HepG2 (cell line): ENCODE data around the gene INHBA. TPM values are rescaled to one million over a fixed set of nuclear protein-coding genes. Genes with fewer than 3 reads are reported as not detected.
A peak's percentile ranks its signal among the peaks of the same experiment; 100 is the strongest.

ENCODE experiments used
- ATAC-seq: fragments of 200-7000 bp; cut with Tn5 transposase; 3 replicates; pipeline ENCODE4 v1.9.1; 2020; ENCODE audit warnings: mild to moderate bottlenecking, moderate library complexity
- BruUV-seq: library from RNA; stranded (reverse); fragments of 400-500 nt; replicated peaks from 2 replicates; lab custom pipeline; 2021; lab: Mats Ljungman, UMichigan
- CTCF ChIA-PET: fragments of 300-600 bp; formaldehyde crosslinking; extraction: SDS; loops from one replicate; lab custom pipeline; 2021; ENCODE audit warnings: low total read pairs, inconsistent platforms, low intra/inter-chr PET ratio; lab: Yijun Ruan, JAX
- POLR2A ChIA-PET: fragments of 350-600 bp; sonication (Branson Sonifier 250); formaldehyde crosslinking; loops from one replicate; lab custom pipeline; 2020; ENCODE audit warnings: antibody characterized with exemption, inconsistent platforms; lab: Yijun Ruan, JAX
- DNase-seq: peaks from one replicate; pipeline ENCODE4 v3.0.0-alpha.2; 2015; ENCODE audit warnings: low spot score
- FAIRE-seq: peaks from 3 replicates; lab custom pipeline; 2011; peaks lifted over from hg19 to GRCh38; lab: Jason Lieb, UNC
- H2AFZ ChIP-seq: one replicate; pipeline ENCODE4 v1.6.1; 2011; ENCODE audit warnings: low read length, inconsistent platforms
- H3K27ac ChIP-seq: fragments of 300-600 bp; 3 replicates; pipeline ENCODE4 v1.8.0; 2011; ENCODE audit warnings: mixed run types, mild to moderate bottlenecking, mixed read lengths, low read length, inconsistent platforms; ENCODE audit not compliant: insufficient read depth; ENCODE audit errors: extremely low read length
- H3K27me3 ChIP-seq, 2 experiments: fragments of 200-600 bp in 1 of 2; 2 replicates in 1 of 2; 3 replicates in 1 of 2; pipeline versions ENCODE4 v1.6.0 to v1.8.0; 2011; ENCODE audit warnings: low read length in 2 of 2, mild to moderate bottlenecking in 2 of 2, moderate library complexity in 2 of 2, inconsistent platforms in 1 of 2; ENCODE audit not compliant: insufficient read depth in 2 of 2, control insufficient read depth in 1 of 2
- H3K36me3 ChIP-seq, 2 experiments: fragments of 200-600 bp in 1 of 2; replicated peaks in 1 of 2; 2 replicates in 1 of 2; 3 replicates in 1 of 2; pipeline versions ENCODE4 v1.5.1 to v1.8.0; 2011; ENCODE audit warnings: low read length in 2 of 2, inconsistent platforms in 1 of 2; ENCODE audit not compliant: insufficient read depth in 2 of 2, control insufficient read depth in 1 of 2
- H3K4me1 ChIP-seq: 2 replicates; pipeline ENCODE4 v1.5.1; 2012; ENCODE audit warnings: low read length, inconsistent platforms; ENCODE audit not compliant: insufficient read depth
- H3K4me2 ChIP-seq: 2 replicates; pipeline ENCODE4 v1.6.0; 2011; ENCODE audit warnings: low read depth, low read length, inconsistent platforms
- H3K4me3 ChIP-seq, 3 experiments: fragments of 200-600 bp in 1 of 3; sonication (generic), shearing (Covaris generic) in 1 of 3; replicated peaks in 1 of 3; 2 replicates each; pipeline ENCODE4 v1.5.1; 2011 to 2016; ENCODE audit warnings: low read length in 3 of 3, inconsistent platforms in 2 of 3, low read depth in 2 of 3, mild to moderate bottlenecking in 2 of 3, control low read depth in 1 of 3, mixed read lengths in 1 of 3; ENCODE audit not compliant: insufficient read depth in 1 of 3
- H3K79me2 ChIP-seq: one replicate; pipeline ENCODE4 v1.6.1; 2011; ENCODE audit warnings: low read length, inconsistent platforms; ENCODE audit not compliant: insufficient read depth
- H3K9ac ChIP-seq: 2 replicates; pipeline ENCODE4 v1.6.0; 2011; ENCODE audit warnings: mild to moderate bottlenecking, low read depth, low read length, inconsistent platforms; ENCODE audit not compliant: insufficient read depth
- H3K9me3 ChIP-seq: 2 replicates; pipeline ENCODE4 v1.5.1; 2012; ENCODE audit warnings: mild to moderate bottlenecking, low read length
- H4K20me1 ChIP-seq: 2 replicates; pipeline ENCODE4 v1.6.0; 2011; ENCODE audit warnings: inconsistent platforms, mild to moderate bottlenecking, low read length, moderate library complexity; ENCODE audit not compliant: insufficient read depth
- ARID2 ChIP-seq: sonication (generic); formaldehyde crosslinking; IDR thresholded peaks from 2 replicates; pipeline ENCODE4 v1.8.1; 2022; ENCODE audit warnings: mild to moderate bottlenecking, missing genetic modification reagents, borderline replicate concordance
- BORCS8-MEF2B ChIP-seq: sonication (generic); formaldehyde crosslinking; IDR thresholded peaks from 2 replicates; pipeline ENCODE4 v1.8.0; 2022; ENCODE audit warnings: mild to moderate bottlenecking, missing genetic modification reagents
- FOXP1 ChIP-seq, 2 experiments: fragments of 450-650 bp in 1 of 2; IDR thresholded peaks; 2 replicates each; pipeline ENCODE4 v1.6.1; 2017 to 2018; ENCODE audit warnings: antibody characterized with exemption in 1 of 2
- NR2F1 ChIP-seq, 2 experiments: fragments of 450-650 bp in 1 of 2; formaldehyde crosslinking in 1 of 2; IDR thresholded peaks; 2 replicates each; pipeline versions ENCODE4 v1.5.0 to v1.6.1; 2016 to 2020; ENCODE audit warnings: mild to moderate bottlenecking in 1 of 2, missing compliant biosample characterization in 1 of 2, missing genetic modification reagents in 1 of 2, moderate library complexity in 1 of 2
- POLR2AphosphoS2 ChIP-seq: IDR thresholded peaks from 2 replicates; pipeline ENCODE4 v1.6.1; 2011; ENCODE audit warnings: low read depth, low read length, improper control_type of control experiment
- PRPF4 ChIP-seq: fragments of 200-400 bp; formaldehyde crosslinking; IDR thresholded peaks from 2 replicates; pipeline ENCODE4 v1.6.1; 2016; ENCODE audit warnings: low read length, low read depth; ENCODE audit not compliant: poor library complexity, severe bottlenecking
- ZNF121 ChIP-seq: sonication (generic); formaldehyde crosslinking; IDR thresholded peaks from 2 replicates; pipeline ENCODE4 v1.5.0; 2020; ENCODE audit warnings: mild to moderate bottlenecking, missing genetic modification reagents
- ZNF124 ChIP-seq: sonication (generic); formaldehyde crosslinking; IDR thresholded peaks from 2 replicates; pipeline ENCODE4 v1.4.0; 2020; ENCODE audit warnings: missing genetic modification reagents
- ZNF619 ChIP-seq: sonication (generic); formaldehyde crosslinking; IDR thresholded peaks from 2 replicates; pipeline ENCODE4 v1.4.0; 2020; ENCODE audit warnings: mild to moderate bottlenecking, missing genetic modification reagents
- WGBS: methylation state at CpG from one replicate; pipeline ENCODE4 v1.1.6; 2017; ENCODE audit warnings: low lambda C conversion rate; 5-methylcytosine and 5-hydroxymethylcytosine counted together
- in situ Hi-C: cut with HindIII; loops from 2 replicates; pipeline ENCODE4 v1.10.0; 2017; ENCODE audit warnings: low pct_unique_long_range_greater_than_20kb; ENCODE audit not compliant: extremely low pct_ligation_motif_present
- intact Hi-C: fragments of 100-400 bp; cut with micrococcal nuclease; formaldehyde crosslinking; loops from one replicate; pipeline ENCODE4 v1.10.0; 2022; ENCODE audit not compliant: unreplicated experiment
- polyA plus RNA-seq, 8 experiments: library from polyadenylated mRNA; depleted of rRNA in 3 of 8; stranded (reverse) in 7 of 8; unstranded in 1 of 8; fragments of >200 nt; fragmentation: Illumina TruSeq in 4 of 8; extraction: Trizol in 4 of 8; gene quantifications; 2 replicates each; pipeline versions ENCODE4 v1.2.1 to v1.2.3, GENCODE V29; 2011 to 2016; ENCODE audit warnings: low read depth in 4 of 8, missing spikeins in 1 of 8, mixed read lengths in 1 of 8; ENCODE audit not compliant: insufficient read depth in 1 of 8
- total RNA-seq, 5 experiments: library from RNA; depleted of rRNA; stranded (reverse); fragments of >200 nt; fragmentation: Illumina TruSeq; extraction: Trizol; gene quantifications; 2 replicates each; pipeline ENCODE4 v1.2.3, GENCODE V29; 2016; ENCODE audit warnings: low read depth in 1 of 5
- TF ChIP-seq, protein P1 (sequence below): sonication (generic); formaldehyde crosslinking; IDR thresholded peaks from 2 replicates; pipeline ENCODE4 v1.4.0; 2020; ENCODE audit warnings: low read depth, missing genetic modification reagents
- TF ChIP-seq, protein P2 (sequence below): sonication (generic); formaldehyde crosslinking; IDR thresholded peaks from 2 replicates; pipeline ENCODE4 v1.9.0; 2021; ENCODE audit warnings: mild to moderate bottlenecking, missing genetic modification reagents

INHBA gene
- total and polyA plus RNA-seq, 2 of the 13 experiments (the other 11 are each of a cell fraction or from before 2014, with no cell fraction given): not detected

DNA sequence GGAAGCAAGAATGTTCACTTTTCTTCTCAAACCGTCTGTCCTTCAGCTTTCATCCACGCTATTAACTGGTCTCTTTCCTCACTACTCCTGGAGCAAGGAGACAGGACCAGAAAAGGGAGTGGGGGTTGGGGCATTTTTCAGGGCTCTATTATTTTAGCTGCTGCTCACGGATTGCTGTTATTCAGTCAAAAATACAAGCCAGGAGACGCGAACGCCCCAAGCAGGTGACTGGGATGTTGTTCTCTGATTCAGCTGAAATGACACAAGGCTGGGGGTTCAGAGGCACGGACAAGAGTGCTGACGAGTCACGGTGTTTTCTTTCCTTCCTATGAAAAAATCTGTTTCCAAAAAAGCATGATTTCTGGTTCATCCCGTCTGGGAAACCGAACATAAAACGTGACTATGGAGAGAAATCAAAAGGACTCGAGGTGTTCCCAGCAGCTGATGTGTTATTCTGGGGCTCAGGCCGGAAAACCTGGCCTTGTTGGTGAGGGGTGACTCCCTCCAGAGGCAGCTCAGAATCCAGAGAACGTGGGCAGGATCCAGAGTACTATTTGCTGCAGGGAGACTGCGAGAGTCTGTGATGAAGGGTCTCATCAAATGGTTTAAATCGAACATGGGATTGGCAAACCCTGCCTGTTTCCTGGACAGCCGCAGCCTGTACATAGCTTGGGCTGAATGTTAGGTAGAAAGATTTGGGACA is 3.5 kb upstream of the INHBA start:
- peaks cover 0 to 7% of the 10 kb centered on the region in 2 experiments; a peak in 3 of 5 replicates for H3K27me3 ChIP-seq
- no peaks in the 10 kb centered on the region for H3K79me2 ChIP-seq
- no peak overlapping the region for H3K9ac ChIP-seq
- BruUV-seq: no TSS peak
- H3K4me3 ChIP-seq: peak overlapping the region in 2 of 3 experiments; percentile 67 to 75; a peak in 2 of 6 replicates
- no peak overlapping the region for H2AFZ ChIP-seq
- H3K4me2 ChIP-seq: peak overlapping the region; percentile 85
- 39% methylated on average over 18 of the region's 18 CpGs for WGBS
- TF ChIP-seq ZNF121 (CRISPR knock-in tag): no peak
- no peak for TF ChIP-seq BORCS8-MEF2B (CRISPR knock-in tag)
- TF ChIP-seq ZNF619 (CRISPR knock-in tag): no peak
- TF ChIP-seq POLR2AphosphoS2: no peak
- no peak for TF ChIP-seq NR2F1 (CRISPR knock-in tag; IDR thresholded peaks at IDR 0.05)
- TF ChIP-seq, protein P1, sequence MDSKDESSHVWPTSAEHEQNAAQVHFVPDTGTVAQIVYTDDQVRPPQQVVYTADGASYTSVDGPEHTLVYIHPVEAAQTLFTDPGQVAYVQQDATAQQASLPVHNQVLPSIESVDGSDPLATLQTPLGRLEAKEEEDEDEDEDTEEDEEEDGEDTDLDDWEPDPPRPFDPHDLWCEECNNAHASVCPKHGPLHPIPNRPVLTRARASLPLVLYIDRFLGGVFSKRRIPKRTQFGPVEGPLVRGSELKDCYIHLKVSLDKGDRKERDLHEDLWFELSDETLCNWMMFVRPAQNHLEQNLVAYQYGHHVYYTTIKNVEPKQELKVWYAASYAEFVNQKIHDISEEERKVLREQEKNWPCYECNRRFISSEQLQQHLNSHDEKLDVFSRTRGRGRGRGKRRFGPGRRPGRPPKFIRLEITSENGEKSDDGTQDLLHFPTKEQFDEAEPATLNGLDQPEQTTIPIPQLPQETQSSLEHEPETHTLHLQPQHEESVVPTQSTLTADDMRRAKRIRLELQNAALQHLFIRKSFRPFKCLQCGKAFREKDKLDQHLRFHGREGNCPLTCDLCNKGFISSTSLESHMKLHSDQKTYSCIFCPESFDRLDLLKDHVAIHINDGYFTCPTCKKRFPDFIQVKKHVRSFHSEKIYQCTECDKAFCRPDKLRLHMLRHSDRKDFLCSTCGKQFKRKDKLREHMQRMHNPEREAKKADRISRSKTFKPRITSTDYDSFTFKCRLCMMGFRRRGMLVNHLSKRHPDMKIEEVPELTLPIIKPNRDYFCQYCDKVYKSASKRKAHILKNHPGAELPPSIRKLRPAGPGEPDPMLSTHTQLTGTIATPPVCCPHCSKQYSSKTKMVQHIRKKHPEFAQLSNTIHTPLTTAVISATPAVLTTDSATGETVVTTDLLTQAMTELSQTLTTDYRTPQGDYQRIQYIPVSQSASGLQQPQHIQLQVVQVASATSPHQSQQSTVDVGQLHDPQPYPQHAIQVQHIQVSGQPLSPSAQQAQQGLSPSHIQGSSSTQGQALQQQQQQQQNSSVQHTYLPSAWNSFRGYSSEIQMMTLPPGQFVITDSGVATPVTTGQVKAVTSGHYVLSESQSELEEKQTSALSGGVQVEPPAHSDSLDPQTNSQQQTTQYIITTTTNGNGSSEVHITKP (CRISPR knock-in tag): no peak
- TF ChIP-seq, protein P2, sequence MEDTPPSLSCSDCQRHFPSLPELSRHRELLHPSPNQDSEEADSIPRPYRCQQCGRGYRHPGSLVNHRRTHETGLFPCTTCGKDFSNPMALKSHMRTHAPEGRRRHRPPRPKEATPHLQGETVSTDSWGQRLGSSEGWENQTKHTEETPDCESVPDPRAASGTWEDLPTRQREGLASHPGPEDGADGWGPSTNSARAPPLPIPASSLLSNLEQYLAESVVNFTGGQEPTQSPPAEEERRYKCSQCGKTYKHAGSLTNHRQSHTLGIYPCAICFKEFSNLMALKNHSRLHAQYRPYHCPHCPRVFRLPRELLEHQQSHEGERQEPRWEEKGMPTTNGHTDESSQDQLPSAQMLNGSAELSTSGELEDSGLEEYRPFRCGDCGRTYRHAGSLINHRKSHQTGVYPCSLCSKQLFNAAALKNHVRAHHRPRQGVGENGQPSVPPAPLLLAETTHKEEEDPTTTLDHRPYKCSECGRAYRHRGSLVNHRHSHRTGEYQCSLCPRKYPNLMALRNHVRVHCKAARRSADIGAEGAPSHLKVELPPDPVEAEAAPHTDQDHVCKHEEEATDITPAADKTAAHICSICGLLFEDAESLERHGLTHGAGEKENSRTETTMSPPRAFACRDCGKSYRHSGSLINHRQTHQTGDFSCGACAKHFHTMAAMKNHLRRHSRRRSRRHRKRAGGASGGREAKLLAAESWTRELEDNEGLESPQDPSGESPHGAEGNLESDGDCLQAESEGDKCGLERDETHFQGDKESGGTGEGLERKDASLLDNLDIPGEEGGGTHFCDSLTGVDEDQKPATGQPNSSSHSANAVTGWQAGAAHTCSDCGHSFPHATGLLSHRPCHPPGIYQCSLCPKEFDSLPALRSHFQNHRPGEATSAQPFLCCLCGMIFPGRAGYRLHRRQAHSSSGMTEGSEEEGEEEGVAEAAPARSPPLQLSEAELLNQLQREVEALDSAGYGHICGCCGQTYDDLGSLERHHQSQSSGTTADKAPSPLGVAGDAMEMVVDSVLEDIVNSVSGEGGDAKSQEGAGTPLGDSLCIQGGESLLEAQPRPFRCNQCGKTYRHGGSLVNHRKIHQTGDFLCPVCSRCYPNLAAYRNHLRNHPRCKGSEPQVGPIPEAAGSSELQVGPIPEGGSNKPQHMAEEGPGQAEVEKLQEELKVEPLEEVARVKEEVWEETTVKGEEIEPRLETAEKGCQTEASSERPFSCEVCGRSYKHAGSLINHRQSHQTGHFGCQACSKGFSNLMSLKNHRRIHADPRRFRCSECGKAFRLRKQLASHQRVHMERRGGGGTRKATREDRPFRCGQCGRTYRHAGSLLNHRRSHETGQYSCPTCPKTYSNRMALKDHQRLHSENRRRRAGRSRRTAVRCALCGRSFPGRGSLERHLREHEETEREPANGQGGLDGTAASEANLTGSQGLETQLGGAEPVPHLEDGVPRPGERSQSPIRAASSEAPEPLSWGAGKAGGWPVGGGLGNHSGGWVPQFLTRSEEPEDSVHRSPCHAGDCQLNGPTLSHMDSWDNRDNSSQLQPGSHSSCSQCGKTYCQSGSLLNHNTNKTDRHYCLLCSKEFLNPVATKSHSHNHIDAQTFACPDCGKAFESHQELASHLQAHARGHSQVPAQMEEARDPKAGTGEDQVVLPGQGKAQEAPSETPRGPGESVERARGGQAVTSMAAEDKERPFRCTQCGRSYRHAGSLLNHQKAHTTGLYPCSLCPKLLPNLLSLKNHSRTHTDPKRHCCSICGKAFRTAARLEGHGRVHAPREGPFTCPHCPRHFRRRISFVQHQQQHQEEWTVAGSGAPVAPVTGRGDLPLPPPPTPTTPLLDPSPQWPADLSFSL (CRISPR knock-in tag): no peak
- TF ChIP-seq FOXP1 (IDR thresholded peaks at IDR 0.05): no peak
- TF ChIP-seq FOXP1 (CRISPR knock-in tag; IDR thresholded peaks at IDR 0.05): no peak
- no peak for TF ChIP-seq ARID2 (CRISPR knock-in tag)
- TF ChIP-seq PRPF4: no peak
- TF ChIP-seq ZNF124 (CRISPR knock-in tag): no peak
- no peaks in the 10 kb centered on the region for H3K9me3 ChIP-seq
- CTCF ChIA-PET: no interaction called here
- no peak overlapping the region for H3K27ac ChIP-seq
- intact Hi-C loops (loop anchor here (1.0 kb wide), 1 partner anchor 23 kb away; no protein-coding TSS in a partner anchor), in situ Hi-C loops (loop anchor here (10.0 to 25.0 kb wide), 2 partner anchors 1382 to 1469 kb away; no protein-coding TSS in a partner anchor)
- DNase-seq (no peak), ATAC-seq (no peak), FAIRE-seq (no peak)
- POLR2A ChIA-PET: no interaction called here
- no peaks in the 10 kb centered on the region for H3K36me3 ChIP-seq
- no peaks in the 10 kb centered on the region for H4K20me1 ChIP-seq
- peaks cover 17% of the 10 kb centered on the region for H3K4me1 ChIP-seq
